ENCODE data around the gene ZNF70.

ZNF70 gene

GRCh38 chr22:23716811-23717801, 33.8 kb downstream of the ZNF70 start:
- peak; percentile 83 for DNase-seq (ENCODE audit: low spot score)

DNA sequence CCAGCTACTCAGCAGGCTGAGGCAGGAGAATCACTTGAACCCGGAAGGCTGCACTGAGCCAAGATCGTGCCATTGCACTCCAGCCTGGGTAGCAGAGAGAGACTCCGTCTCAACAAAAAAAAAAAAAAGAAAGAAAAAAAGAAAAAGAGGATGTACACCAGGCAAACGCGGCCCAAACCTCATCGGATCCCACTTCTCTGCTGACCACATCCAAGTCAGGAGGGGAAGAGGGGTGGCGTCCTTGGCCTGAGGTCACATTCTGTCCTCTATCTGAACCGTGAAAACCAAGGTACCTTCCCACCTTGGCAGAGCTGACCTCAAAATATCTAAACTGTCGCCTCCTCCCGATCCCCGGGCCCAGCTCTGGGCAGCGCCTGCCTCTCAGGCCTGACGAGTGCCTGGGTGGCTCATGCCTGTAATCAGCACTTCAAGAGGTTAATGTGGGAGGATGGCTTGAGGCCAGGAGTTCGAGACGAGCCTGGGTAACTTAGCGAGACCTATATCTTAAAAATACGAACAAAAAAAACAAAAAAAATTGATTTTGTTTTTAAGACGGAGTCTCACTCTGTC, 35.0 kb downstream of the ZNF70 start:
- DNase-seq (ENCODE audit: low spot score), result no peak

GRCh38 chr22:23714596-23715578, 36.0 kb downstream of the ZNF70 start:
- DNase-seq (ENCODE audit: low spot score), result no peak

DNA sequence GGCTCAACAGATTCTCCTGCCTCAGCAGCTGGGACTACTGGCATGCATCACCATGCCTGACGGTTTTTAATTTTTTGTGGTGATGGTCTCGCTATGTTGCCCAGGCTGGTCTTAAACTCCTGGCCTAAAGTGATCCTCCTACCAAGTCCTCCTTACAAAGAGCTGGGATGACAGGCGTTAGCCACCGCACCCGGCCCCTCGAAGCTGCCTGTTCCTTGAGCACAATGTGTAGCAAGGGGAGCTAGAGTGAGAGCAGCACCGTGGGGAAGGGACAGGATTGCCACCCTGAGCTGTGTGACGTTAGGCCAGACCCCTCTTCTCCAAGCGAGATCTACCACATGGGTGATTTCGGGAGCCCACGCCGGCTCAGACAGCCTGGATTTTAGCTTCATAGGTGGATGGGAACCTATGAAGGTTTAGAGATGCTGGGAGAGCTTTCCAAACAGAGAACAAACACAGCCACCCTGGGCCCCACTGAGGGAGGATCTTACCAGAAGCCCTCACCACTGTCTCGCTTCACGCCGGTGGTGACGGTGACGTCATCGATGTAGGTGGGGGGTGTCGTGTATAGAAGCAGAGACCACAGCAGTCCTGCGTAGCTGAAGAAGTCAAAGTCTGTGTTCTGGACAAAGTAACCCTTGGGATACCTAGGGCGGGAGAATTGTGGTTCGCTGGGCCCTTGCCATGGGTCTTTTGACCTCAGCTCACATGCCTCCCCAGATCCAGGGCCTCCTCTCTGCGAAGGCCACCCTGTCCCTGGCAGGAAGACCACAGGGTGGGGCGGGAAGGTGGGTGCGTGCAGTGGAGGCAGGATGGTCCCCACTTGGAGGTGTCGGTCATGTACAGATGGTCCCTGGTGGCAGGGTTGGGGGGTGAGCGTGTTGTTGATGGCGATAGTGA, 37.0 kb downstream of the ZNF70 start:
- DNase-seq (ENCODE audit: low spot score), result no peak

GRCh38 chr22:23712256-23712655, 38.7 kb downstream of the ZNF70 start:
- DNase-seq (ENCODE audit: low spot score), result no peak

- no peak for DNase-seq (ENCODE audit: low spot score)
Measured at GRCh38 chr22:23709107-23709506, 41.8 kb downstream of the ZNF70 start.

GRCh38 chr22:23708270-23708669, 42.6 kb downstream of the ZNF70 start:
- DNase-seq (ENCODE audit: low spot score), result no peak

DNA sequence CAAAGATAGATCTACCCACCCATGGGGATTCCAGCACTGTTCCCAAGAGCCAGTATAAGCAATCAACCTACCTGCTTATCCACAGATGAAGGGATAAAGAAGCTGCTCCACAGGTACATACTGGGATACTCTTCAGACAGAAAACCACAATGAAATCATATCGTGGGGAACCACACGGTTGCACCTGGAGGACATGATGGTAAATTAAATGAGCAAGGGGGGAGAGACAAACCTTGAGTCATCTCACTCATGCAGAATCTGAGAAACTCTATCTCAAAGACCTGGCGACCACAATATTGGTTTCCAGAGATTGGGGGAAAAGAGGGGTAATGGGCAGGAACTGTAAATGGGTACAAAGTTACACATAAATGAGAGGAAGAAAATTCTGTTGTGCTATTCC, 45.6 kb downstream of the ZNF70 start:
- no peak for DNase-seq (ENCODE audit: low spot score)

GRCh38 chr22:23704829-23705228, 46.1 kb downstream of the ZNF70 start:
- DNase-seq (ENCODE audit: low spot score), result no peak

- DNase-seq (ENCODE audit: low spot score), result no peak
Measured at GRCh38 chr22:23704062-23704461, 46.9 kb downstream of the ZNF70 start.

DNA sequence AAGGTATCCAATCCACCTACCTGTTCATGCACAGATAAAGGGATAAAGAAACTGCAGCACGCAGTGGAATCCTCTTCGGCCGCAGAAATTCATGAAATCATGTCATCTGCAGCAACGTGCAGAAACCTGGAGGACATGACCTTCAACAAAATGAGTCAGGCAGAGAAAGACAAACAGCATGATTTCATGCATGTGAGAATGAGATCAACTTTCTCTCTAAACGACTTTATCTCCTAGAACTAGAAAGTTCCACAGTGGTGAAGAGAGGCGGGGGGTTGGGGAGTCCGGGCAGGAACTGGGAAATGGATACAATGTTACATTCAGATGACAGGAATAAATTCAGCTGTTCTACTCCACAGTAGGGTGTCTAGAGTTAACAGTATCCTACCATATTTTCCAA, 50.2 kb downstream of the ZNF70 start:
- DNase-seq (ENCODE audit: low spot score), result no peak

- DNase-seq (ENCODE audit: low spot score), result no peak
Measured at GRCh38 chr22:23698673-23699235, 52.2 kb downstream of the ZNF70 start.

GRCh38 chr22:23698094-23698493, 52.8 kb downstream of the ZNF70 start:
- no peak for DNase-seq (ENCODE audit: low spot score)

- no peak for DNase-seq (ENCODE audit: low spot score)
Measured at GRCh38 chr22:23697031-23697970, 53.6 kb downstream of the ZNF70 start.

DNA sequence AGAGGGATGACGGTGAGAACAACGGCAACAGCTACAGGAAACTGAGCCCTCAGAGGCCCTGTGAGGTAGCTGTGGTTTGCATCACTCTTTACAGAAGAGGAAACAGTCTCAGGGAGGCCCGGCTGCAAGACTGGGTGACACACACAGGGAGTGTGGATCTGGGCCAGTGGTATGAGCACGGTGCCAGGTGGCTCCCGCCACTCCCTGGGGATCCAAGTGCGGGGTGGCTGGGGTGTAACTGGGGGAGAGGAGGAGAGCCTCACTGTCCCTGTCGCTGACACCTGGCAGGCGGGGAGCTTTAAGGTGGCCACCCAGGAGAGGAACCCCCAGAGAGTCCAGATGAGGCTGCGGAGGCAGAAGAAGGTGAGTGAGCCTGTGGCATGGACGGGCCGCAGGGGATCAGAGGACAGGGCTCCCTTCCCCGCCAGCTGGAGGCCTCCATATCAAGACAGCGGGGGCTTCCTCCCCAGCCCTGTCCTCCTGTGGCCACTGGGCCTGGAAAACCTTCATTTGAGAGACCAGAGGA, 54.5 kb downstream of the ZNF70 start:
- DNase-seq (ENCODE audit: low spot score), result no peak

GRCh38 chr22:23695571-23696325, 55.2 kb downstream of the ZNF70 start:
- DNase-seq (ENCODE audit: low spot score), result no peak

- DNase-seq (ENCODE audit: low spot score), result no peak
Measured at GRCh38 chr22:23695141-23695540, 55.8 kb downstream of the ZNF70 start.

DNA sequence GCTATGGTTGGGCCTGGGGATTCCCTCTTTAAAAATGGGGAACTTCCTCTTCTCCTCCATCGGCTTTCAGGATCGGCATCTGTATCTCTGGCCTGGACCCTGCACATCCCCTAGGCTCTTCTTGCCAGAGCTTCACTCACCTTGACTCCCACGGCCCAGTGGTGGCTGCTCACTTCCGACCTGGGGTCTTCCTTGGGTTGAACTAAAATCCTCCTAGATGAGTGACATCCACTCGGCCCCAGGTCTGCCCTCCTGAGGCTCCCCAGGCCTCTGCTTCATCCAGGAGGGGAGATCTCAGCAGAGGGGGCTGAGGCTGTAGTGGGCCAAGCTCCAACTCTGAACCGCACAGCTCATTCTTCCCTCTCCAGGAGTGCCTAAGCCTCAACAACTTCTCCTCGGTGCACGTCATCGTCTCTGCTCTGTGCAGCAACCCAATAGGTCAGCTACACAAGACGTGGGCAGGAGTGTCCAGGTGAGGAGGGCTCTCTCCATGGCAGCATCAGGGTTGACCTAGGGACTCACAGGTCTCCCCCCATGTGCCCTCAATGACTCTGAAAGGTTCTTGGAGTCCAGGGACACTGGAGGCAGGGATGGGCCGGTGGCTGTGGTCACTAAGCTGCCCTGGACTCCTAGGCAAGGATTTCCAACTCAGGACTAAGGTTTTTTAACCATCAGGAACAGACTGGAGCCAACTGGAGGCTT, 56.8 kb downstream of the ZNF70 start:
- no peak for DNase-seq (ENCODE audit: low spot score)

Data from cerebellar cortex (tissue), 1 donor.